HG03575 (cell line): ENCODE data around the gene TSPAN13.

Source experiments
- ATAC-seq: cut with Tn5 transposase; IDR thresholded peaks from one replicate; pipeline ENCODE4 v1.9.1; 2021; ENCODE audit not compliant: unreplicated experiment, insufficient number of reproducible peaks, low FRiP score; ENCODE audit errors: extremely low read depth

TSPAN13 gene

GRCh38 chr7:16753102-16753931, at the start of gene TSPAN13:
TSPAN13 (plus strand) TSS chr7:16753755; CDS start chr7:16753968, 213 bp downstream.
- no peak for ATAC-seq

DNA sequence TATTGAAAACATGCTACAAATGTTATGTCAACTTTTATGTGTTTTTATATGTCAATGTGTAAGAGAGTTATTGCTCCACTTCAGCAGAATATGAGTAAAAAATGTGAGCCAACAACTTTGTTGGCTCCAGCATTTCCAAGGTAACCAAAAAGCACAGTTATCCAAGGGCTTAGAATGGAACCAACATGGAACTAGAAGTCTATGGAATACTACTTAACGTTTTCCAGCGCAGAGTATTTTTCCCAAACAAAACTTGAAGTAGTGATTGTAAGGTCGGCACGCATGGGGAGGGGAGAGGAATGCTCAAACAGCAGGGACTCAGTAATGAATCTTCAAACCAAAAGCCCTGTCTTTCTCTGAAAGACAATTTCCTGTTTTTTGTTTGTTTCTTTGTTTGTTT, 45.0 kb upstream of the TSPAN13 start:
- ATAC-seq = no peak

DNA sequence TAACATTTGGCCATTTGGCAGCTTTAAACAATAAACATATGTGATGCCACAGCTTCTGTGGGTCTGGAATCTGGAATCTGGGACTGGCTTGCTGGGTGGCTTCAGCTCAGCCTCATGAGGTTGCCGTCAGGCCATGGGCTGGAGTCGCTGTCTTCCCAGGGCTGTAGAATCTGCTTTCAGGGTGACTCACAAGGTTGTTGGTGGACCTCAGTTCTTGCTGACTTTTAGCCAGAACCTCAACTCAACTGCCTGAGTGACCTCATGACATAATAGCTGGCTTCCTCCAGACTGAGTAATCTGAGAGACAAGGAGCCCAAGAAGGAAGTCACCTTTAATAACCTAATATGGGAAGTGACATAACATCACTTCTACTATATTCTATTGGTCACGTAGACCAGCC, 44.6 kb upstream of the TSPAN13 start:
- no peak for ATAC-seq

DNA sequence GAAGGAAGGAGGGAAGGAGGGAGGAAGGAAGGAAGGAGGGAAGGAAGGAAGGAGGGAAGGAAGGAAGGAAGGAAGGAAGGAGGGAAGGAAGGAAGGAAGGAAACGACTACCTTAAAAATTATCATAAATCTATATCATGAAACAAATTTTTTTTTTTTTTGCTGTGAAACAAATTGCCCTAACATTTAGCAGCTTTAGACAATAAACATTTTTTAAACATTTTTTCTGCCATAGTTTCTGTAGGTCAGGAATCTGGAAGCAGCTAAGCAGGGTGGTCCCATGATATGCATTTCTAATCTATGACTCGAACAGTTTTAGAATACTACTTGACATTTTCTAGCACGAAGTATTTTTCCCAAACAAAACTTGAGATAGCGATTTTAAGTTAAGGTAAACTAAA, 42.9 kb upstream of the TSPAN13 start:
- no peak for ATAC-seq

DNA sequence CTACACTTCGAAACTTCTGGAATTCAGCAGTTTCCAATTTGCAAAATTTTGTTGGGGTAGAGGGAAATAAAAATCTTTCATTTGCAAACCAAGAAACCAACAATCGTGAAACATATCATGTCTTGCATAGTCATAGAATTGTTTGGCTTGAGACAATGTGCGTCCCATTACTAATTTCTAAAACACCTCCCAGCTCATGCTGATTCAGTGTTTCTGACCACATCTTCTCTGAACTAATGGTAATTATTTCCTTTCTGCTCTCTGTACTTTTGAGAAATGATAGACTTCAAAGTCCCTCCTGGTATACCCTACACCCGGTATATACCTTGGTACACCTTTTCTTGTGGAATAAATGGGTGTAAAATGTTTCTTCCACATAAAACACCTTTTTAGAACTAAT, 41.8 kb upstream of the TSPAN13 start:
- no peak for ATAC-seq

DNA sequence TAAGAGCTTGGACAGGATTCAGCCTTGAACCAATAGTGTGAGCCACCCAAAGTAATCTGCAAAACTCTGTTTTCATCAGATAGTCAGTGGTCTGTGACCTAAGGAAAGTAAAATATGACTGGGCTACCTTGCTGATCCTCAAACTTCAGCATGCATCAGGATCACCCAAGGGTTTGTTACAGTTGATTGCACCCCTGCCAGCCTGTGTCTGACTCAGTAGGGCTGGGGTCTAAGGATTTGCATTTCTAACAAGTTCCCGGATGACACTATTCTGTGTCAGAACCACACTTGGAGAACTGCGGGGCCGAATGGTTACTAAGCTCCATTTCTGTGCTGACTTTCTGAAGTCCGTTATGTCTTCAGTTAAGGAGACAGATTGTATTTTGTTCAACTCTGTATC, 40.6 kb upstream of the TSPAN13 start:
- no peak for ATAC-seq

DNA sequence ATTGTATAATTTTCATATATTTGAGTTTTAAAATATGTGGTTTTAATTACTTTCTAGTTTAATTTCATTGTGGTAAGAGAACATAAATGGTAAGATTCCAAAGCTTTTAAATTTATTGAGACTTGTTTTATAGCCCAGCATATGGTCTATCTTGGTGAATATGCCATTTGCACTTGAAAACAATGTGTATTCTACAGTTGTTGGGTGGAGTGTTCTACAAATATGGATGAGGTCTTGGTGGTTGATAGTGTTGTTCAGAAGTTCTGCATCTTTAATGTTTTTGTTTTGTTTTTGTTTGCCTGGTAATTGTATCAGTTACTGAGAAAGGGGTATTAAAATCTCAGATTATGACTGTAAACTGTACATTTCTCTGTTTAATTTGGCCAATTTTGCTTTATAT, 37.6 kb upstream of the TSPAN13 start:
- ATAC-seq = no peak

DNA sequence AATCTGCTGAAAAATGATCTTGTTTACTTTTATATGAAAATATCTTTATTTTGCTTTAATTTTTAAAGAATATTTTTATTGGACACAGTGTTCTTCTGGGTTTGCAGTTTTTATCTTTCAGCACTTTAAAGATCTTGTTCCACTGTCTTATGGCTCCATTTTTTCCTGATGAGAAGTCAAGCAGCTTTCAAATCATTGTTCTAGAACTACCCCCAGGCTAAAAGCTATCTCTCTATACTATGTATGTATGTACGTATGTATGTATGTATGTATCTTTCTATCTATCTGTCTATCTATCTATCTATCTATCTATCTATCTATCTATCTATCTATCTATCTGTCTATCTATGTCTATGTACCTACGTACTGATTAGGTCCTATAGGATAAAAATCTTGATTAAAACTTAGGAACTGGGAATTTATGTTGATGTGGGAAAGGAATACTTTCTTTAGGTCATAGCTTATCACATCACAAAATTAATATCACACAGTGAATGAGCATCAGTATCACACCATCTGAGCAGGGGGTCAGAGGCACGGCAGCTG, 35.4 kb upstream of the TSPAN13 start:
- ATAC-seq = no peak

GRCh38 chr7:16719699-16720098, 33.9 kb upstream of the TSPAN13 start:
- no peak for ATAC-seq

DNA sequence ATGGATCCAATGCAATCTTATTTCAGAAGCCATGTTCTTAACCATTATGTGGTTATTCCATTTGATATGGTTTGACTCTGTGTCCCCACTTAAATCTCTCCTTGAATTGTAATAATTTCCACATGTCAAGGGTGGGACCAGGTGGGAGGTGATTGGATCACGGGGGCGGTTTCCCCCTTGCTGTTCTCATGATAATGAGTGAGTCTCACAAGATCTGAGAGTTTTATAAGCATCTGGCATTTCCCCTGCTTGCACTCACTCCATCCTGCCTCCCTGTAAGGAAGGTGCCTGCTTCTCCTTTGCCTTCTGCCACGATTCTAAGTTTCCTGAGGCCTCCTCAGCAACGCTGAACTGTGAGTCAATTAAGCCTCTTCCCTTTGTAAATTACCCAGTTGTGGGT, 32.0 kb upstream of the TSPAN13 start:
- no peak for ATAC-seq

DNA sequence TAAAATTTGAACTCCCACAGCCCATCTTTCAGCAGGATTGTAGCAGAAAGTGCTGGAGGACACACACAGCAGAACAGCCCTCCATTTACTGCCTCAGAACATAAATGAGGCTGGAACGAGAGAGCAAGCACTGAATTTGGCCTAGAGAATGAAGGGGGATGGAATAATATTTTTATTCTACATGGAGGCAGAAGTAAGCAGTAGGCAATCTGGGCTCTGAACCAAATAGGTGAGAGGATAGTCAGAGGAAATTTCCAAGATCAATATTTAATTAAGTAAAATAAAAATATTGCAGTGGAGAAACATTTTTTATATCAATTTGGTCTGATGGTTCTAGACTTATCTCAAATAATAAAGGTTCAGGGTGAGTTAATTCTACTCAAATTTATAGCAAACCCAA, 29.2 kb upstream of the TSPAN13 start:
- no peak for ATAC-seq

DNA sequence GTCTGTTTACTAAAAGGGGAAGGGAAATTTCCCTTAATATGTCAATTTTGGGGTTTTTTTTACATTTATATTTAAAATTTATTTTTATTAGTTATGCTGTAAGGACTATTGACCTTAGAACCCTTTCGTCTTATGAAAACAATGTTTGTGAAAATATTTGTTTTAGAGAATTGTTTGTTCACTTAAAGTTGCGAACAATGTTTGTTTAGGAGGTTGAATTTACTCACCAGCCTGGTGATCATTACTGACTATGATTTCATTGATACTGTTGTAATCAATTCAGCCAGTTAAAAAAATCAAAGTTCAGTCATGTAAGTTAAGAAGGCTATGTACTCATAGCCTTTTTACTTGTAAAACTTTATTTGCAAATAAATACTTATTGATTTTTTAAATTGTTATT, 27.4 kb upstream of the TSPAN13 start:
- no peak for ATAC-seq

GRCh38 chr7:16727736-16728135, 25.8 kb upstream of the TSPAN13 start:
- no peak for ATAC-seq

DNA sequence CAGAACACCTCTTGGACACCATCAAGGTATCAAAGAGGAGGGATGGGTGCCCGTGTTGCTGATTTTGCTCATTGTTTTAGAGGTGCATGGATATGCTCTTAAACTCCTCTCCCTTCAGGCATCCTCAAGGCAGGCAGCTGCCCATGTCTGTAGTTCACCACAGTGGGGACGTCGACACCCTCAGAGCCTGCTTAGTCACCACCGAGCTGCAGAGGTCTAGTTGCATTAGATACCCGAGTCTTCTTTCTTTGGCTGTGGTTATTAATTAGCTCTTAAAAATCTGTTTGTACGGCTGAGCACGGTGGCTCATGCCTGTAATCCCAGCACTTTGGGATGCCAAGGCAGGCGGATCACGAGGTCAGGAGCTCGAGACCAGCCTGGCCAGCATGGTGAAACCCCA, 24.7 kb upstream of the TSPAN13 start:
- ATAC-seq = no peak

DNA sequence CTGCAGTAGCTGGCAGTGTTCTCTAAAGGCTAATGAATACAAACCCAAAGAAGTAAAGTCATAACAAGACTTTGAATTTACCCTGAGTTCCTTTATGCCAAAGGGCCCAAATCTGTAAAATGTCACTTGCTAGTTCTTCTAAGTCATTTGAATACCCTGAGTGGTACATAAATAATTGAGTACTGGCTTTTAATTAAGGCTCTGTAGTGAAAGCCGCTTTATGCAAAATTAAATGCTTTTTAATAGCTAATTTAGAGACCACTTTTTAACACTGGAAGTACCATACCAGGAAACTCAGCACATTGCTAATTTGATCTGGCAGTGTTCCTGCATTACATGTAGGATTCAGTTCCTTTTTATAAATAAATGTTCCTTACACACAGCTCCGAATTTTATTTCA, 24.0 kb upstream of the TSPAN13 start:
- no peak for ATAC-seq

- no peak for ATAC-seq
These were observed 22.6 kb upstream of the TSPAN13 start for GRCh38 chr7:16730937-16731336.

DNA sequence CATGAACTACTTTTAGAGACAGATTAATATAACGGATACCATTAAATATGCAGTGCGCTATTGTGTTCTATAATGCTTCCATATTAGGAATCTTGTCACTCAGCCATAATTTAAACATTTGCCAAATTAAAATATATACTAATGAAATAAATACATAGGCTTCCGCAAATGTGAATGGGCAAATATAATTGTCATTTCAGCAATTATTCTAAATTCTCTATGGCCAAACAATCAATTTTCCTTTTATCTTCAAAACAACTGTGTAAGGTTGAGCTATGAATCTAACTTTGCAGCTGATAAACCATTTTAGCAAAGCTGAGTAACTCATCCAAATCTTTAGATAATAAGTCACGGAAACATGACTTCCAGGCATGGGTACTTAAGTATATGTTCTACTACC, 20.7 kb upstream of the TSPAN13 start:
- no peak for ATAC-seq

DNA sequence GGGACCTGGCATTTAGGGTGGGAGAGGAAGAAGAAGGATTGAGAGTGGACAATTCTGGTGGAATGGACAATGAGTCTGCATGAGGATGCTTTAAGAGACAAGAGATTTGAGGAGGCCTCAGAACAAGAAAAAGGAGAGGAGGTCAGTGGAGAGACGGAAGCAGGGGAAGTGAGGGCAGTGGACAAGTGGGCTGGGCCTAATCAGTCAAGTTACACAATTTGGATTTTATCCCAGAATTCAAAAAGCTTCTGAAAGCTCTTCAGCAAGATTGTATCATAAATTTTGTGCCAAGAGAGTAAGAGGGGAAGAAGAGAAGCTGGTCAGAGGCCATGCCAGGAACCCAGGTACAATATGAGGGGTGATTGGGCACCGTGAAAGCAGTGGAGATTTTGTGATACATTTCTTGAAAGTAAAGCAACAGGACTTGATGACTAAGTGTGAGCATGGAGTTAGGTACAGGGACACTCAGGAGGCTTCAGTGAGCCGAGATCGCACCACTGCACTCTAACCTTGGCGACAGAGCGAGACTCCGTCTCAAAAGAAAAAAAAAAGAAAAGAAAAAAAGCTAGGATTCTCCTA, 19.3 kb upstream of the TSPAN13 start:
- no peak for ATAC-seq

DNA sequence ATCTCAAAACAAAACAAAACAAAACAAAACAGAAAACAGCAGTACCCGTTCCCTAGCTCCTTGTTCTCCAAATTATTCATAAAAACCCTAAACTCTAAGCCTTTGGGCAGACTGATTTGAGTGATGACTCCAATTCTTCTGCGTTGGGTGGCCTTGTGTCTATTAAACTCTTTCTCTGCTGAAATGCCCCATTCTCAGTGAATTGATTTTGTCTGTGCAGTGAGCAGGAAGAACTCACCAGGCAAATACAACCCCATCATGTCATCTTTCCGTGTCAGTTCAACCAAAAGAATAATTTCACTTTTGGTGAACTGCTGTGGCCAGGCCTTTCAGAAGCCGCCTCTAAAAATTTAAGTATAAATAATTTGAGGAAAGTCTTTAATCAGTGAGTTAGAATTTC, 18.5 kb upstream of the TSPAN13 start:
- no peak for ATAC-seq

DNA sequence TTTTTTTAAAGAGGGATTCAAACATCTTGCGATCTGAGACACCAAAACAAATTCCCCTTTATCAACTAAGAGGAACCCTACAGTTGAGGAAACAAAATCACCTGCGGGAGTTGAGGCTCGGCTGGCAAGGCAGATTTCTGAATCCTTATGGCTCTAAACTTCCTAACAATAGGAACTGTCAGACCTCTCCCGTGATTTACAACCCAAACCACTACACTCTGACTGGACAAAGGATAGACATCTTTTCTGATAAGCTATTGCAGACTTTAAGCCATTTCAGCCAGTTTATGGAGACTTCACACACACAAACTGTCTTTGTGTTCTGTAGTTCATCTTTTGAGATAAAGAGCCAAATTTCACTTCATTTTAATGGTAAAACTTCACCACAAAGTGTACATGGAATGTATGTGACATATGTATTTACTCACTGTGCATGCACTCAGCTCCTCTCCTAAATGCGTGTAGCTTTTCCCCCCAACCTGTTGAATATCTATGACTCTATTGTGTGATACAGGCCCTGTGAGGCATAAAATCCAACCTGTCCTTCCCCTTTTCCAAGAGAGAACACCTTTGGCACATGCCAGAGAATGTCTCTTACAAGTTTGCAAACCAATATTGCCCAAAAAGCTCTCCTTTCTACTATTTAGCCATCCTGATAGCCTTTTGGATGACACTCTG, 15.4 kb upstream of the TSPAN13 start:
- no peak for ATAC-seq
